HUES64 (cell line): ENCODE data around the gene RBFOX2.

Experiments
- H3K27ac ChIP-seq: 2 replicates; pipeline ENCODE4 v1.7.0; 2013; ENCODE audit warnings: low read depth, low read length, inconsistent platforms
- H3K27me3 ChIP-seq: 2 replicates; pipeline ENCODE4 v1.6.1; 2013; ENCODE audit warnings: mild to moderate bottlenecking, low read length; ENCODE audit not compliant: insufficient read depth
- H3K36me3 ChIP-seq: 2 replicates; pipeline ENCODE4 v1.6.1; 2013; ENCODE audit warnings: mild to moderate bottlenecking, low read length; ENCODE audit not compliant: insufficient read depth
- H3K4me1 ChIP-seq: 2 replicates; pipeline ENCODE4 v1.6.1; 2013; ENCODE audit warnings: mild to moderate bottlenecking, low read length, moderate library complexity; ENCODE audit not compliant: insufficient read depth
- H3K4me3 ChIP-seq: 2 replicates; pipeline ENCODE4 v1.5.1; 2013; ENCODE audit warnings: mild to moderate bottlenecking, low read length, moderate library complexity
- H3K9ac ChIP-seq: 2 replicates; pipeline ENCODE4 v1.6.1; 2013; ENCODE audit warnings: mild to moderate bottlenecking, low read depth, low read length
- H3K9me3 ChIP-seq: 2 replicates; pipeline ENCODE4 v1.6.1; 2013; ENCODE audit warnings: low read depth, low read length; ENCODE audit not compliant: insufficient read depth
- WGBS: fragments of 150-250, 120-280 bp; methylation state at CpG from one replicate; pipeline ENCODE4 v1.1.7; 2013; ENCODE audit warnings: missing lambda C conversion rate; 5-methylcytosine and 5-hydroxymethylcytosine counted together

Gene RBFOX2

GRCh38 chr22:35958334-35958733, 70.3 kb downstream of the RBFOX2 start:
- H3K4me3 ChIP-seq = no peak overlapping the region
- no peak overlapping the region for H3K9ac ChIP-seq
- no peaks in the 10 kb centered on the region for H3K9me3 ChIP-seq
- H3K27me3 ChIP-seq = no peaks in the 10 kb centered on the region
- no peaks in the 10 kb centered on the region for H3K36me3 ChIP-seq
- H3K27ac ChIP-seq = no peak overlapping the region
- H3K4me1 ChIP-seq = peaks cover 54% of the 10 kb centered on the region
- WGBS = 95% methylated on average over 2 of the region's 2 CpGs

- H3K36me3 ChIP-seq = no peaks in the 10 kb centered on the region
- 86% methylated on average over 1 of the region's 1 CpG for WGBS
- no peaks in the 10 kb centered on the region for H3K9me3 ChIP-seq
- peaks cover 47% of the 10 kb centered on the region for H3K4me1 ChIP-seq
- no peaks in the 10 kb centered on the region for H3K27me3 ChIP-seq
- H3K27ac ChIP-seq = no peak overlapping the region
- no peak overlapping the region for H3K9ac ChIP-seq
- no peak overlapping the region for H3K4me3 ChIP-seq
Observed at GRCh38 chr22:35957589-35957988, 71.0 kb downstream of the RBFOX2 start.

- Histone ChIP-seq H3K9ac (no peak overlapping the region), H3K4me3 (no peak overlapping the region), H3K9me3 (no peaks in the 10 kb centered on the region), H3K4me1 (peaks cover 40% of the 10 kb centered on the region), H3K36me3 (no peaks in the 10 kb centered on the region), H3K27me3 (no peaks in the 10 kb centered on the region), H3K27ac (no peak overlapping the region)
- WGBS = 95% methylated on average over 2 of the region's 3 CpGs
Observed at GRCh38 chr22:35956850-35957249, 71.8 kb downstream of the RBFOX2 start.

GRCh38 chr22:35955546-35955945, 73.1 kb downstream of the RBFOX2 start:
- Histone ChIP-seq H3K36me3 (no peaks in the 10 kb centered on the region), H3K9me3 (no peaks in the 10 kb centered on the region)
- WGBS = 93% methylated on average over 7 of the region's 7 CpGs

GRCh38 chr22:35952576-35952975, 76.0 kb downstream of the RBFOX2 start:
- no peak overlapping the region for H3K4me3 ChIP-seq
- H3K27ac ChIP-seq = no peak overlapping the region
- H3K9ac ChIP-seq = no peak overlapping the region
- H3K36me3 ChIP-seq = no peaks in the 10 kb centered on the region
- H3K27me3 ChIP-seq = no peaks in the 10 kb centered on the region
- H3K9me3 ChIP-seq = no peaks in the 10 kb centered on the region
- H3K4me1 ChIP-seq = peaks cover 10% of the 10 kb centered on the region

More at GRCh38 chr22:35955546-35955945, 73.1 kb downstream of the RBFOX2 start:
- peaks cover 29% of the 10 kb centered on the region for H3K4me1 ChIP-seq
- no peak overlapping the region for H3K4me3 ChIP-seq
- no peak overlapping the region for H3K9ac ChIP-seq
- no peak overlapping the region for H3K27ac ChIP-seq
- H3K27me3 ChIP-seq = no peaks in the 10 kb centered on the region

- Histone ChIP-seq H3K27ac (no peak overlapping the region), H3K27me3 (no peaks in the 10 kb centered on the region), H3K4me1 (peaks cover 7% of the 10 kb centered on the region; the same call in 1 of the 2 replicates), H3K9ac (no peak overlapping the region), H3K36me3 (no peaks in the 10 kb centered on the region), H3K9me3 (no peaks in the 10 kb centered on the region), H3K4me3 (no peak overlapping the region)
- 89% methylated on average over 2 of the region's 2 CpGs for WGBS
Observed at GRCh38 chr22:35950262-35950661, 78.4 kb downstream of the RBFOX2 start.

- 100% methylated on average over 1 of the region's 3 CpGs for WGBS
- H3K9ac ChIP-seq = no peak overlapping the region
- no peaks in the 10 kb centered on the region for H3K27me3 ChIP-seq
- no peak overlapping the region for H3K4me3 ChIP-seq
- peaks cover 2% of the 10 kb centered on the region; the same call in 1 of the 2 replicates for H3K4me1 ChIP-seq
- H3K36me3 ChIP-seq = no peaks in the 10 kb centered on the region
- H3K27ac ChIP-seq = no peak overlapping the region
- H3K9me3 ChIP-seq = no peaks in the 10 kb centered on the region
Observed at GRCh38 chr22:35949243-35949642, 79.4 kb downstream of the RBFOX2 start.

GRCh38 chr22:35947794-35948425, 80.7 kb downstream of the RBFOX2 start:
- WGBS = 94% methylated on average over 5 of the region's 5 CpGs
- H3K27me3 ChIP-seq = no peaks in the 10 kb centered on the region
- no peak overlapping the region for H3K4me3 ChIP-seq
- H3K4me1 ChIP-seq = peaks cover 2% of the 10 kb centered on the region; the same call in 1 of the 2 replicates
- no peak overlapping the region for H3K9ac ChIP-seq
- no peaks in the 10 kb centered on the region for H3K36me3 ChIP-seq
- H3K9me3 ChIP-seq = no peaks in the 10 kb centered on the region
- H3K27ac ChIP-seq = no peak overlapping the region

GRCh38 chr22:35944458-35944857, 84.2 kb downstream of the RBFOX2 start:
- no peak overlapping the region for H3K27ac ChIP-seq
- no peaks in the 10 kb centered on the region for H3K27me3 ChIP-seq
- no peak overlapping the region for H3K4me3 ChIP-seq
- H3K9ac ChIP-seq = no peak overlapping the region
- no peaks in the 10 kb centered on the region for H3K36me3 ChIP-seq
- no peaks in the 10 kb centered on the region for H3K9me3 ChIP-seq
- H3K4me1 ChIP-seq = no peaks in the 10 kb centered on the region
- WGBS = 82% methylated on average over 1 of the region's 6 CpGs

- no peaks in the 10 kb centered on the region for H3K27me3 ChIP-seq
Observed at GRCh38 chr22:35940166-35940565, 88.5 kb downstream of the RBFOX2 start.

GRCh38 chr22:35938226-35938625, 90.4 kb downstream of the RBFOX2 start:
- Histone ChIP-seq H3K4me3 (no peak overlapping the region), H3K27me3 (no peaks in the 10 kb centered on the region), H3K9me3 (no peaks in the 10 kb centered on the region), H3K9ac (no peak overlapping the region), H3K4me1 (peaks cover 11% of the 10 kb centered on the region; the same call in 1 of the 2 replicates), H3K36me3 (peaks cover 9% of the 10 kb centered on the region; the same call in 1 of the 2 replicates), H3K27ac (no peak overlapping the region)
- 98% methylated on average over 1 of the region's 1 CpG for WGBS

More at GRCh38 chr22:35940166-35940565, 88.5 kb downstream of the RBFOX2 start:
- no peak overlapping the region for H3K9ac ChIP-seq
- no peaks in the 10 kb centered on the region for H3K9me3 ChIP-seq
- H3K4me1 ChIP-seq = peaks cover 6% of the 10 kb centered on the region; the same call in 1 of the 2 replicates
- peaks cover 8% of the 10 kb centered on the region; the same call in 1 of the 2 replicates for H3K36me3 ChIP-seq
- no peak overlapping the region for H3K4me3 ChIP-seq
- WGBS = 100% methylated on average over 1 of the region's 1 CpG
- no peak overlapping the region for H3K27ac ChIP-seq

GRCh38 chr22:35930933-35931332, 97.7 kb downstream of the RBFOX2 start:
- H3K4me3 ChIP-seq = no peak overlapping the region

More at GRCh38 chr22:35930933-35931332, 97.7 kb downstream of the RBFOX2 start:
- H3K36me3 ChIP-seq = peaks cover 8% of the 10 kb centered on the region; the same call in 1 of the 2 replicates
- H3K27me3 ChIP-seq = no peaks in the 10 kb centered on the region
- no peak overlapping the region for H3K27ac ChIP-seq
- H3K9me3 ChIP-seq = no peaks in the 10 kb centered on the region
- peaks cover 11% of the 10 kb centered on the region for H3K4me1 ChIP-seq
- H3K9ac ChIP-seq = no peak overlapping the region
